Keratinocyte (primary cell): ENCODE results near the gene PLXNA2.

Experiments
- EZH2 ChIP-seq: IDR thresholded peaks from one replicate; pipeline ENCODE4 v1.6.1; 2012; ENCODE audit warnings: inconsistent platforms, mild to moderate bottlenecking, low read length, moderate library complexity
- TF ChIP-seq, protein P1 (sequence below), 3 experiments: IDR thresholded peaks in 1 of 3; conservative IDR thresholded peaks in 1 of 3; optimal IDR thresholded peaks in 1 of 3; 2 replicates in 2 of 3; 3 replicates in 1 of 3; pipeline versions ENCODE3 to v1.5.1; 2011; ENCODE audit warnings: low read length in 3 of 3, mild to moderate bottlenecking in 3 of 3, moderate library complexity in 2 of 3, control low read depth in 1 of 3, inconsistent platforms in 1 of 3; ENCODE audit not compliant: insufficient read depth in 2 of 3; ENCODE audit errors: extremely low read depth in 1 of 3

DNA sequence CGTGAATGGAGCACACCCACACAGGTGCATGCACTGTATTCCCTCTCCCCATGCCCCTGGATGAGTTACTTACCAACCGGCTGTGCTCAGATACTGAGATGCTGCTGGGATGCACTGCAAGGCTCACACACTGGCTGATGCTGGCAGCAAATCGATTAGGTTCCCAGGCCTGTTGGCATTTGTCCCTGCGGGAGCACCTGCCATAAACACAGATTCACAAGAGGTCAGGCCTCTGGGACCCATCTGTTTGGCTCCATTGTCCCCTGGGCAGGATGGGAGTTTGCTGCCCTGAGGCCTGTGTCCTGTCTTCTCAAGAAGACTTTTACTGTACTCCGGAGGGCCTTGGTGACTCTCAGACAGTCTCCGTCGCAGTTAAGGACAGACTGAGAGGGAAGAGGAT lies 145.4 kb downstream of the PLXNA2 start:
- TF ChIP-seq, protein P1, sequence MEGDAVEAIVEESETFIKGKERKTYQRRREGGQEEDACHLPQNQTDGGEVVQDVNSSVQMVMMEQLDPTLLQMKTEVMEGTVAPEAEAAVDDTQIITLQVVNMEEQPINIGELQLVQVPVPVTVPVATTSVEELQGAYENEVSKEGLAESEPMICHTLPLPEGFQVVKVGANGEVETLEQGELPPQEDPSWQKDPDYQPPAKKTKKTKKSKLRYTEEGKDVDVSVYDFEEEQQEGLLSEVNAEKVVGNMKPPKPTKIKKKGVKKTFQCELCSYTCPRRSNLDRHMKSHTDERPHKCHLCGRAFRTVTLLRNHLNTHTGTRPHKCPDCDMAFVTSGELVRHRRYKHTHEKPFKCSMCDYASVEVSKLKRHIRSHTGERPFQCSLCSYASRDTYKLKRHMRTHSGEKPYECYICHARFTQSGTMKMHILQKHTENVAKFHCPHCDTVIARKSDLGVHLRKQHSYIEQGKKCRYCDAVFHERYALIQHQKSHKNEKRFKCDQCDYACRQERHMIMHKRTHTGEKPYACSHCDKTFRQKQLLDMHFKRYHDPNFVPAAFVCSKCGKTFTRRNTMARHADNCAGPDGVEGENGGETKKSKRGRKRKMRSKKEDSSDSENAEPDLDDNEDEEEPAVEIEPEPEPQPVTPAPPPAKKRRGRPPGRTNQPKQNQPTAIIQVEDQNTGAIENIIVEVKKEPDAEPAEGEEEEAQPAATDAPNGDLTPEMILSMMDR (optimal IDR thresholded peaks at IDR 0.05 in 1 of 3, IDR thresholded peaks at IDR 0.05 in 1 of 3, conservative IDR thresholded peaks at IDR 0.05 in 1 of 3; ENCODE audit: extremely low read depth in 1 of 3, insufficient read depth in 2 of 3, low read length in 3 of 3), result no peak
- no peak for TF ChIP-seq EZH2
